Measurements from ENCODE around the gene FLVCR2. TPM values are rescaled to one million over a fixed set of nuclear protein-coding genes. Genes with fewer than 3 reads are reported as not detected.

The FLVCR2 gene
- total RNA-seq, 2 experiments from 2014 or later, result 0.71 to 2.3 TPM

GRCh38 chr14:75577729-75578101 is 705 bp upstream of the FLVCR2 start:
- peak; percentile 85 for ATAC-seq (ENCODE audit: poor library complexity)
- H3K4me3 ChIP-seq (ENCODE audit: low read length), result peak overlapping the region; percentile 81
- peaks cover 28% of the 10 kb centered on the region for H3K4me1 ChIP-seq (ENCODE audit: insufficient read depth, low read length)
- intact Hi-C loops (cut with DNase I, micrococcal nuclease), result loop anchor here (1.0 to 10.0 kb wide), 3 partner anchors 77 to 407 kb away; partner anchors contain the start of genes IFT43 (in 1 of the 2) and TGFB3 (in 1 of the 2)
- CTCF ChIA-PET, result interaction anchor here (0.6 to 3.9 kb wide), 21 partner anchors 9 to 405 kb away, joined by 3 to 47 read pairs (median 4); partner anchors contain the start of genes ERG28, TGFB3 and TTLL5
- no peaks in the 10 kb centered on the region for H3K36me3 ChIP-seq (ENCODE audit: insufficient read depth, low read length)
- peak; percentile 46 to 85 (median 67) for DNase-seq
- TF ChIP-seq CTCF (IDR thresholded peaks at IDR 0.05), result peak; percentile 83
- no peaks in the 10 kb centered on the region for H3K9me3 ChIP-seq (ENCODE audit: control insufficient read depth in 1 of 2, insufficient read depth in 1 of 2, low read length in 2 of 2)
- POLR2A ChIA-PET, result interaction anchor here (1.2 to 3.1 kb wide), 6 partner anchors 16 to 405 kb away, joined by 3 to 23 read pairs (median 6); partner anchors contain the start of genes BATF, ERG28 and TTLL5
- peak overlapping the region; percentile 92 for H3K4me3 Mint-ChIP-seq
- H3K27me3 ChIP-seq (ENCODE audit: control insufficient read depth in 1 of 2, insufficient read depth in 2 of 2, low read length in 2 of 2), result no peaks in the 10 kb centered on the region
- H3K27ac ChIP-seq (ENCODE audit: low read depth in 1 of 2, low read length in 2 of 2), result no peak overlapping the region
- H3K27me3 Mint-ChIP-seq, result no peaks in the 10 kb centered on the region
- H3K4me1 Mint-ChIP-seq (ENCODE audit: low read depth), result peaks cover 25% of the 10 kb centered on the region
- no peaks in the 10 kb centered on the region for H3K9me3 Mint-ChIP-seq
- H3K36me3 Mint-ChIP-seq (ENCODE audit: low read depth), result no peaks in the 10 kb centered on the region
- H3K27ac Mint-ChIP-seq, result peak overlapping the region; percentile 64

GRCh38 chr14:75578786-75579337 is 442 bp downstream of the FLVCR2 start:
- Histone ChIP-seq H3K27me3 (ENCODE audit: control insufficient read depth in 1 of 2, insufficient read depth in 2 of 2, low read length in 2 of 2) (no peaks in the 10 kb centered on the region), H3K36me3 (ENCODE audit: insufficient read depth, low read length) (no peaks in the 10 kb centered on the region), H3K27ac (ENCODE audit: low read depth in 1 of 2, low read length in 2 of 2) (no peak overlapping the region), H3K4me3 (ENCODE audit: low read length) (peak overlapping the region; percentile 81), H3K9me3 (ENCODE audit: control insufficient read depth in 1 of 2, insufficient read depth in 1 of 2, low read length in 2 of 2) (no peaks in the 10 kb centered on the region), H3K4me1 (ENCODE audit: insufficient read depth, low read length) (peaks cover 28% of the 10 kb centered on the region)
- DNase-seq (peak in 1 of 14 experiments; percentile 28), ATAC-seq (ENCODE audit: poor library complexity) (peak; percentile 19)
- POLR2A ChIA-PET, result interaction anchor here (0.8 to 3.1 kb wide), 6 partner anchors 40 to 404 kb away, joined by 3 to 23 read pairs (median 4); partner anchors contain the start of genes BATF, ERG28 and TTLL5
- no peak for TF ChIP-seq CTCF (IDR thresholded peaks at IDR 0.05)
- H3K36me3 Mint-ChIP-seq (ENCODE audit: low read depth), result no peaks in the 10 kb centered on the region
- H3K27me3 Mint-ChIP-seq, result no peaks in the 10 kb centered on the region
- H3K9me3 Mint-ChIP-seq, result no peaks in the 10 kb centered on the region
- intact Hi-C loops (cut with DNase I, micrococcal nuclease), result loop anchor here in 1 of 2 experiments (10.0 kb wide), 1 partner anchor 406 kb away; the partner anchor contains the start of genes IFT43 and TGFB3
- H3K27ac Mint-ChIP-seq, result no peak overlapping the region
- H3K4me1 Mint-ChIP-seq (ENCODE audit: low read depth), result peaks cover 25% of the 10 kb centered on the region
- peak overlapping the region; percentile 92 for H3K4me3 Mint-ChIP-seq
- CTCF ChIA-PET, result interaction anchor here (1.0 to 3.9 kb wide), 3 partner anchors 18 to 77 kb away, joined by 3 to 47 read pairs (median 6); no protein-coding TSS in a partner anchor

GRCh38 chr14:75579338-75579864 is 981 bp downstream of the FLVCR2 start:
- H3K4me1 Mint-ChIP-seq (ENCODE audit: low read depth), result peaks cover 25% of the 10 kb centered on the region
- no peak for DNase-seq
- no peaks in the 10 kb centered on the region for H3K36me3 Mint-ChIP-seq (ENCODE audit: low read depth)
- Histone ChIP-seq H3K27me3 (ENCODE audit: control insufficient read depth in 1 of 2, insufficient read depth in 2 of 2, low read length in 2 of 2) (no peaks in the 10 kb centered on the region), H3K4me3 (ENCODE audit: low read length) (peak overlapping the region; percentile 81), H3K4me1 (ENCODE audit: insufficient read depth, low read length) (peaks cover 28% of the 10 kb centered on the region), H3K36me3 (ENCODE audit: insufficient read depth, low read length) (no peaks in the 10 kb centered on the region), H3K27ac (ENCODE audit: low read depth in 1 of 2, low read length in 2 of 2) (no peak overlapping the region), H3K9me3 (ENCODE audit: control insufficient read depth in 1 of 2, insufficient read depth in 1 of 2, low read length in 2 of 2) (no peaks in the 10 kb centered on the region)
- H3K4me3 Mint-ChIP-seq, result peak overlapping the region; percentile 92
- peak overlapping the region; percentile 52 for H3K27ac Mint-ChIP-seq
- ChIA-PET CTCF (interaction anchor here (3.9 kb wide), 1 partner anchor 76 kb away, joined by 47 read pairs; no protein-coding TSS in a partner anchor), POLR2A (interaction anchor here (0.8 kb wide), 1 partner anchor 150 kb away, joined by 3 read pairs; no protein-coding TSS in a partner anchor)
- no peaks in the 10 kb centered on the region for H3K9me3 Mint-ChIP-seq
- no peak for ATAC-seq (ENCODE audit: poor library complexity)
- no peak for TF ChIP-seq CTCF (IDR thresholded peaks at IDR 0.05)
- intact Hi-C loops (cut with DNase I, micrococcal nuclease), result loop anchor here in 1 of 2 experiments (10.0 kb wide), 1 partner anchor 405 kb away; the partner anchor contains the start of genes IFT43 and TGFB3
- no peaks in the 10 kb centered on the region for H3K27me3 Mint-ChIP-seq
